ENCODE results near the gene USP28. TPM values are rescaled to one million over a fixed set of nuclear protein-coding genes. Genes with fewer than 3 reads are reported as not detected.

The USP28 gene
- total RNA-seq, 4 donors from 2014 or later, result 8.5 to 20.2 (median 11.5) TPM

- no peak for ATAC-seq (ENCODE audit: low FRiP score)
- TF ChIP-seq CTCF (IDR thresholded peaks at IDR 0.05), result no peak
- no peak for DNase-seq (ENCODE audit: low spot score)
These were observed 1.7 kb upstream of the USP28 start for GRCh38 chr11:113876798-113877669.

GRCh38 chr11:113876074-113876797 is 864 bp upstream of the USP28 start:
- TF ChIP-seq CTCF (IDR thresholded peaks at IDR 0.05), result no peak
- ATAC-seq (ENCODE audit: low FRiP score), result no peak
- DNase-seq (ENCODE audit: low spot score), result no peak

DNA sequence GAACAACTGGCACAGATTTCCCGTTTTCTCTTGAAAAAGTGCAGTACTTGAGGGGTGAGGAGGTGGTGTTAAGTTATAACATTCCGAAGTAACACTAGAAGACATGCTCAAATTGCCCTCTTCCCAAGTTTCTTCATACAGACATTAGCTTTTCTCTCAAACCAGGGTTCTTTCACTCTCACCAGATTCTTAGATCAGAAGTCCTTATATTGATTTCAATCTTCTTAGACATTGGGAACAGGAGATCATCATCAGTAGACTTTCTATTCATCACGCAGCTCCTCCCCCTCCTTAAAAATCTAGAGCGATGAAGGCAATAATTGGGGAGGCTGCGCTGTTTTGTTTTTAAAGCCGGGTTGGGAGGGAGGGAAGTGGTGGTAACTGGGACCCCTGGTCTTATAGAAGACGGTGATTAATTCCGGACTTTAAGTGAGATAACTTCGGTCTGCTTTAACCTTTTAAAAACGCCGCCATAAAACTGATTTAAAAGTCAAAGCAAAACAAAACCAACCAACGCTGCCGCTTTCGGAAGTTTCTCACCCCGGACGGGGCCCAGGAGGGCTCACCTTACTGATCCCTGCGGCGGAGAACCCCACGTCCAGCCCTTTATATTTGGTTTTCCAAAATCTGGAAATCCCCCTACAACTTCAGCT is 665 bp downstream of the USP28 start:
- ATAC-seq (ENCODE audit: low FRiP score), result peak; percentile 2
- no peak for TF ChIP-seq CTCF (IDR thresholded peaks at IDR 0.05)
- no peak for DNase-seq (ENCODE audit: low spot score)

DNA sequence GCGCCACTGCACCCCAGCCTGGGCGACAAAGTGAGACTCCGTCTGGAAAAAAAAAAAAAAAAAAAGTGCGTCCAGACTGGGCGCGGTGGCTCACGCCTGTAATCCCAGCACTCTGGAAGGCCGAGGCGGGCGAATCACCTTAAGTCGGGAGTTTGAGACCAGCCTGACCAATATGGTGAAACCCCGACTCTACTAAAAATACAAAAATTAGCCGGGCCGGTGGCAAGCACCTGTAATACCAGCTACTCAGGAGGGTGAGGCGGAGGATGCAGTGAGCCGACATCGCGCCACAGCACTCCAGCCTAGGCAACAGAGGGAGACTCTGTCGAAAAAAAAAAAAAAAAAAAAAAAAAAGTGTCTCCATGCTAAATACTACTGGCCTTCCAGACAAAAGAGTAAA is 1.3 kb downstream of the USP28 start:
- DNase-seq (ENCODE audit: low spot score) (no peak), ATAC-seq (ENCODE audit: low FRiP score) (no peak)

GRCh38 chr11:113873236-113873626 is 2.1 kb downstream of the USP28 start:
- ATAC-seq (ENCODE audit: low FRiP score), result no peak
- no peak for DNase-seq (ENCODE audit: low spot score)
- no peak for TF ChIP-seq CTCF (IDR thresholded peaks at IDR 0.05)

More for the DNA sequence above, 1.3 kb downstream of the USP28 start:
- TF ChIP-seq CTCF (IDR thresholded peaks at IDR 0.05), result no peak

- DNase-seq (ENCODE audit: low spot score) (no peak), ATAC-seq (ENCODE audit: low FRiP score) (no peak)
- no peak for TF ChIP-seq CTCF (IDR thresholded peaks at IDR 0.05)
These were observed 4.0 kb downstream of the USP28 start for GRCh38 chr11:113871336-113871735.
